IPS-15b (cell line): Measurements from ENCODE around the gene CNTNAP2.
"Not testable (repeated sequence)": the region's sequence is repeated elsewhere in the genome, so short reads cannot be mapped to it uniquely, and the experiment has no call there.

ENCODE experiments used
- H3K27me3 ChIP-seq: one replicate; pipeline ENCODE4 v1.6.1; 2013; ENCODE audit warnings: low read length; ENCODE audit not compliant: control insufficient read depth, insufficient read depth
- H3K36me3 ChIP-seq: one replicate; pipeline ENCODE4 v1.6.1; 2013; ENCODE audit warnings: low read length; ENCODE audit not compliant: control insufficient read depth, insufficient read depth
- H3K4me1 ChIP-seq: one replicate; pipeline ENCODE4 v1.6.1; 2013; ENCODE audit warnings: mild to moderate bottlenecking, low read length; ENCODE audit not compliant: control insufficient read depth, insufficient read depth
- H3K4me3 ChIP-seq: one replicate; pipeline ENCODE4 v1.5.1; 2013; ENCODE audit warnings: low read depth, low read length
- H3K9ac ChIP-seq: one replicate; pipeline ENCODE4 v1.6.1; 2013; ENCODE audit warnings: low read depth, mild to moderate bottlenecking, low read length
- H3K9me3 ChIP-seq: one replicate; pipeline ENCODE4 v1.6.1; 2013; ENCODE audit warnings: mild to moderate bottlenecking, low read length; ENCODE audit not compliant: control insufficient read depth, insufficient read depth

CNTNAP2 gene

DNA sequence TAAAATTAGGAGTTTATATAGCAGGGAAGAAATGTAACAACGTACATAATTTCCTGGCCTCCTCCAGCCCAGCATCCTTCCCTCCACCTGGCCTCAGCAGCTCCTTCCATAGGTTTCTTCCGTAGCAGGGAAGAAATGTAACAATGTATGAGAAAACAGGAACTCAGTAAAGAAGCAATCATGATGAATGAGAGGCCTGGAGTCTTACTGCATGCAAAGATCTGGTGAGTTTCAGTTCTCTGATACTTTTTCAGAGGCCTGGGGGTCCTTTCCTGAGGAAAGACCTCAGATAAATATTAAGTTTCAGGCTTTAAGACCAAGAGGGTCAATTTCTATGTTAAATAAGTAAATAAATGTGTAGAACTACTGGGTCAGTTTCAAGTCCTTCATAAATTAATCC is 2318.3 kb downstream of the CNTNAP2 start:
- H3K9ac ChIP-seq: no peak overlapping the region

DNA sequence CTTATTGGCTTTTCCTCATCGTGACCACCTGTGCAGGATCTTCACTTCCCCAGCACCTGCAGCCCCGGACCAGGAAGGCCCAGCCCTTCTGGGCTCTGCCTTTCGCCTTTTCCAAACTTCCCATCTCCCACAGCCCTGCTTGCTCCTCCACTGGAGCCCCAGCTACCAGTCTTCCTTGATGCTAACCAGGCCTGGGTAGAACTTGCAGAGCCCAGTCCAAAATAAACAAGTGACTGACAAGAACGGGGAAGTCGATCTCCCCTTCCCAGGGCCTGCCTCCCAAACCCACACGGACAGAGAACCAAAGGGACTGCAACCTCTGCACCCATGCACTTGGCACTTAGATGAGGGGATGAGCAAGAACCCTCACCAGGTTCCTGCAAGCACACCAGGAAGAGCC is 2319.1 kb downstream of the CNTNAP2 start:
- Histone ChIP-seq H3K9me3 (no peaks in the 10 kb centered on the region), H3K27me3 (no peaks in the 10 kb centered on the region), H3K4me3 (no peak overlapping the region), H3K4me1 (no peaks in the 10 kb centered on the region), H3K9ac (no peak overlapping the region), H3K36me3 (no peaks in the 10 kb centered on the region)

More for the DNA sequence above, 2318.3 kb downstream of the CNTNAP2 start:
- H3K9me3 ChIP-seq: no peaks in the 10 kb centered on the region
- no peak overlapping the region for H3K4me3 ChIP-seq
- H3K4me1 ChIP-seq: no peaks in the 10 kb centered on the region
- H3K27me3 ChIP-seq: no peaks in the 10 kb centered on the region
- no peaks in the 10 kb centered on the region for H3K36me3 ChIP-seq

DNA sequence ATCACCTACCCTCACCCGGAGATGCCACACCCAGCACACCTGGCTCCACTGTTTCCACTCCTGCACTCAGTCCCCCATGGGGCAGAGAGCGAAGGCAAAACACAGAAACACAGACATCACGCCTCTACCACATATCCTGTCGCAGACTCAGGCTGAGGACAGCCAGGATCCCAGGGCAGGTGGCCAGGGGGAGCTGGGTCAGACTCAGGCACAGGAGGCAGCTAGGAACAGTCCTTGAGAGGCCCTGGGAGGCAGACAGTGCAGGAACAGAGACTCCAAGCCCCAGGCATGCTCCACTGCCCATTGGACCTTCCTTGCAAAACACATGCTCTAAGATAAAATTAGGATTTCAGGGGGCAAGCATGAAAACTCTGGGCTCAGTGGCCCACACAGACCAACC is 2319.5 kb downstream of the CNTNAP2 start:
- no peak overlapping the region for H3K9ac ChIP-seq
- no peaks in the 10 kb centered on the region for H3K4me1 ChIP-seq
- H3K4me3 ChIP-seq: no peak overlapping the region
- H3K27me3 ChIP-seq: no peaks in the 10 kb centered on the region
- H3K36me3 ChIP-seq: no peaks in the 10 kb centered on the region
- H3K9me3 ChIP-seq: no peaks in the 10 kb centered on the region

DNA sequence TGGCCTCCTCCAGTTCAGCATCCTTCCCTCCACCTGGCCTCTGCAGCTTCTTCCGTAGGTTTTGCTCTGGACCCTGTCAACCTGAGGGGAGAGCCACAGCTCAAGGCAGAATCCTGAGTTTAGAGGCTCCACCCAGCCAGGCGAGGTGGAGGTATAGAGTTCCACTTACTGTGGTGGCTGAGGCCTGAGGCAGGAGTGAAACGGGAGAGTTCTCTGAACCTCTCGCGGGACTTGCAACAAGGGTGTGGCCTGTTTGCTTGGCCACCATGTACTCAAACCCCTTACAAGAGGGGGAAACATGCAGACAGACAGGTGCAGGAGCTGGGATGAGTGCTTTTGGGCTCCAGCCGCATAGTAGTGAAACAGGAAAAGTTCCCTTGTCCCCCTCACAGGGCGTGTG is 2320.0 kb downstream of the CNTNAP2 start:
- H3K9me3 ChIP-seq: no peaks in the 10 kb centered on the region
- no peaks in the 10 kb centered on the region for H3K4me1 ChIP-seq
- H3K4me3 ChIP-seq: no peak overlapping the region
- H3K9ac ChIP-seq: no peak overlapping the region
- no peaks in the 10 kb centered on the region for H3K36me3 ChIP-seq
- H3K27me3 ChIP-seq: no peaks in the 10 kb centered on the region

DNA sequence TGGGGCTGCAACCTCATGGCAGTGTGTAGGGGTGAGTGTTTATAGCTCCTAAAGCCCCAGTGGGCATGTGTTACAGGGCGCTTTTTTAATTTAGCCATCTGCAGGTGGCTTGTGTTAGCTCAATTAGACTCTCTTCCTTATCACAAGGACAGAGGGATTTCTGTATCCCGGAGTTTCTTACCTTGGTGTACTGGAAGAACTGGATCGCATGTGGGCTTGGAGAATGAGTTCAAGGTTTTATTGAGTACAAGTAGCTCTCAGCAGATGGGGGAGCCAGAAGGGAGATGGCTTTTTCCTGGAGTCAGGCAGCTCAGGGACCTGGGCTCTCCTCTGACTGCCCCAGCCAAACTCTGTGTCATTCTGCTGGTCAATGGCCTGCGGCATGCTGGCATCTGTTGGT is 2320.4 kb downstream of the CNTNAP2 start:
- no peak overlapping the region for H3K4me3 ChIP-seq
- no peaks in the 10 kb centered on the region for H3K4me1 ChIP-seq
- no peak overlapping the region for H3K9ac ChIP-seq
- H3K27me3 ChIP-seq: no peaks in the 10 kb centered on the region
- no peaks in the 10 kb centered on the region for H3K36me3 ChIP-seq
- no peaks in the 10 kb centered on the region for H3K9me3 ChIP-seq

DNA sequence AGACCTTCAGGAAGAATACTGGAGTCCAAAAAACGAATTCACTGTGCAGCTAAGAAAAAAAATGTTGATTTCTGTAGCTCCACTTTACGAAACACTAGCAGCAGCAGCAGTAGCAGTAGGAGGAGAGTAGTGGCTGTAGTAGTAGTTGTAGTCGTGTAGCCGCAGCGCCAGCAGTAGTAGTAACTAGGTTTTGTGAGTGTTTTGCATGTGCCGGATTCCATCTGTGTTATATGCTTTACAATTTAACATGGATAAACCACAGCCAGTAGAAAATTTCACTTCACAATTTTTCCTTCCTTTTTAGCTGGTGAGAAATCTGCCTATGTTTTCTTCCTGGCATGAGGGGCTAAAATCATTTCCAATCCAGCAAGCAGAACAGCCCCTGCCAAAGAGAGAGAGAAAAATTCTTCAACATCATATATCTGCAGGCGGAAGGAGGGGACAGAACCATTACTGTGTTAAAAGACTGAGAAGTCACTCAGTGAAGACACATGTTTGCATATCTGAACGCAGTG is 2325.6 kb downstream of the CNTNAP2 start:
- Histone ChIP-seq H3K9ac (no peak overlapping the region), H3K27me3 (no peaks in the 10 kb centered on the region), H3K4me1 (no peaks in the 10 kb centered on the region), H3K9me3 (peaks cover 14% of the 10 kb centered on the region), H3K4me3 (no peak overlapping the region), H3K36me3 (peaks cover 5% of the 10 kb centered on the region)

DNA sequence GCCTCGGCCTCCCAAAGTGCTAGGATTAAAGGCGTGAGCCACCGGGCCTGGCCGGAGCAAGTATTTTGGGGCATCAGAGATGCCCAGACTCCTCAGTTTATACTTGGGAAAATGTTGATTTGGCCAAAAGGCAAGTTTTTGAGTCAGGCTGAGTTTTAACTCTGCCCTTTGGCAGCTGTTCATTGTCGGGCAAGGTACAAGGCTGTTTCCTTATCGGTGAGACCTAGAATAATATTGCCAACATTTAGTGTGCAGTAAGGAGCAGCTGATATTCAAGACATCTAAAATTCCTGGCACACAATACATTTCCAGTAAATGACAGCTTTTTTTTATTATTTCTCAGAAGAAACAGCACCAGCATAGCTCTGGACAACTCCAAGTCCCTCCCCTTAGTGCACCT is 2326.3 kb downstream of the CNTNAP2 start:
- H3K4me1 ChIP-seq: no peaks in the 10 kb centered on the region
- H3K9me3 ChIP-seq: peaks cover 14% of the 10 kb centered on the region
- no peak overlapping the region for H3K4me3 ChIP-seq
- peaks cover 5% of the 10 kb centered on the region for H3K36me3 ChIP-seq
- H3K9ac ChIP-seq: no peak overlapping the region
- no peaks in the 10 kb centered on the region for H3K27me3 ChIP-seq

DNA sequence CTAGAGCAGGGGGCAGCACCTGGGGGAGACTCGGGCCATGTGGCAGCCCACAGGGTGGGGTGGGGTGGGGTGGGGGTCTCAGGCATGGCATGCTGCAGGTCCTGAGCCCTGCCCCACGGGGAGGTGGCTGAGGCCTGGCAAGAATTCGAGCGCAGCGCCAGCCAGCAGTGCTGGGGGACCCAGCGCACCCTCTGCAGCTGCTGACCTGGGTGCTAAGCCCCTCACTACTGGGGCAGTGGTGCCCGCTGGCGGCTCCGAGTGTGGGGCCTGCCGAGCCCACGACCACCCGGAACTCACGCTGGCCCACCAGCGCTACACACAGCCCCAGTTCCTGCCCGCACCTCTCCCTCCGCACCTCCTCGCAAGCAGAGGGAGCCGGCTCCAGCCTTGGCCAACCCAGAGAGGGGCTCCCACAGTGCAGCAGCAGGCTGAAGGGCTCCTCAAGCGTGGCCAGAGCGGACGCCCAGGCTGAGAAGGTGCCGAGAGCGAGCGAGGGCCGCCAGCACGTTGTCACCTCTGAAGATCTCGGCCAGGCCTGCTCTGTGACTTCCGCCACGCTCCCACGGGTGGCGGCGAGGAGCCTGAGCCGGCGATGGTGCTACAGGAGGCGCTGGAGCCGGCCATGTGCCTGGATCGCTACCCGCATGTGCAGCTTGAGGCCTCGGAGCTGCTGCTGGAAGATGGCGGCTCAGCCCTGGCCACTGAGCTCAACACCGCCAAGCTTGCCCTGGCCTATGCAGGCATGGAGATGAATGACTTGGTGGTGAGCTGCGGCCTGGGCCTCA is 2328.9 kb downstream of the CNTNAP2 start:
- H3K36me3 ChIP-seq: peaks cover 5% of the 10 kb centered on the region
- H3K27me3 ChIP-seq: no peaks in the 10 kb centered on the region
- no peaks in the 10 kb centered on the region for H3K4me1 ChIP-seq
- no peak overlapping the region for H3K4me3 ChIP-seq
- H3K9ac ChIP-seq: no peak overlapping the region
- peaks cover 14% of the 10 kb centered on the region for H3K9me3 ChIP-seq

DNA sequence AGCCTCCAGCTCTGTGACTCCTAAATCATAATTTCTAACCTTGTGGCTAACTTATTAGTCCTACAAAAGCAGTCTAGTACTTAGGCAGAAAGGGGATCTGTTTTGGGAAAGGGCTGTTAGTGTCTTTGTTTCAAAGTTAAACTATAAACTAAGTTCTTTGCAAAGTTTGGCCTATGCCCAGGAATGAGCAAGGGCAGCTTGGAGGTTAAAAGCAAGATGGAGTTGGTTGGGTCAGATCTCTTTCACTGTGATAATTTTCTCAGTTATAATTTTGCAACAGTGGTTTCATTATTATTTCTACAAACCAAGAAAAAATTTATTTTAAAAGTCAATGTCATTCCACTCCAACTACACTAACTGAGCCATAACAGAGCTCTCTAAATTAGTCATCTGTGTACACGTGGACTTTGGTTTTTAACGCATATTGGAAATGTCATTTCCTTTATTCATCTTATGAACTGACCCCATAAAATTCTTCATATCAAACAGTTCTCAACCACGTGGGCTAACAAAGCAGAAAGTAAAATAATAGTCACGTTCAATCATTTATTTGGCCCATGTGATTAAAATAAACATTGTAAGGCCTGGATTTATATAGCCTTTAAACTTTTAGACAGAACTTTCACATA is 2330.7 kb downstream of the CNTNAP2 start:
- H3K27me3 ChIP-seq: no peaks in the 10 kb centered on the region
- H3K9ac ChIP-seq: no peak overlapping the region
- H3K36me3 ChIP-seq: peaks cover 5% of the 10 kb centered on the region

DNA sequence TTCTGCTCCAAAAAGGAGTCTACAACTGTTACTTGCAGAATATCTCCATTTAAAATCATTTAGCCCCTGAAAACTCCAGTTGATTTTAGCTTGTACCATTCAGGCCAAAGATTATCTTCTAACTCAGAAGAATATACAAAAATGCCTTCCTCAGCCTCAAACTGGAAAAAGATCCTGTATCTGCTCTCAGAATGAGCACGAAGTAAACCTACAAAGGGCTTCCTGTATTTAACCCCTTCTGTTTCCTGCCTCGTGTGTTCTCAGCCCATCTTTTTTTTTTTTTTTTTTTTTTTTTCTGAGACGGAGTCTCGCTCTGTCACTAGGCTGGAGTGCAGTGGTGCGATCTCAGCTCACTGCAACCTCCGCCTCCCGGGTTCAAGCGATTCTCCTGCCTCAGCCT is 2334.9 kb downstream of the CNTNAP2 start:
- H3K27me3 ChIP-seq, H3K4me1 ChIP-seq, H3K9me3 ChIP-seq: not testable (repeated sequence)

More for the DNA sequence above, 2330.7 kb downstream of the CNTNAP2 start:
- peaks cover 14% of the 10 kb centered on the region for H3K9me3 ChIP-seq
- H3K4me1 ChIP-seq: no peaks in the 10 kb centered on the region
- no peak overlapping the region for H3K4me3 ChIP-seq

DNA sequence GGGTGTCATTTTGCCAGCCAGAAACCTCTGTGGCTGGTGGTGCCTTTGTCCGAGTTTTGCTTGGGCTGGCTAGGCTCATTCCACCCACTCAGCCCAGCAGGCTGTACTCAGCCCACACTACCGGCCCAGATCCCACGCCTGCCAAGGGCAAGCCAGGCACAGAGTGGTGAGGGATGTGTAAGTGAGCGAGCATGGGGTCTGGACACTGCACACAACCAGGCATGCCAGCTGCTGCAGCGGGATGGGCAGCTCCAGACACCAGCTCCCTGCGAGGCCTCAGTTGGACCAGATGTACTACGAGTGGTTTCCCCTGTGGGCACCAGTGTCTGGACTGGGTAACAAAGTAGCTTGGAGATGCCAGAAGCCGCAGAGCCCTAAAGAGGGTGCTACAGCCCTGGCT is 2339.8 kb downstream of the CNTNAP2 start:
- Histone ChIP-seq H3K27me3 (no peaks in the 10 kb centered on the region), H3K9me3 (no peaks in the 10 kb centered on the region), H3K4me3 (no peak overlapping the region), H3K36me3 (no peaks in the 10 kb centered on the region), H3K9ac (no peak overlapping the region), H3K4me1 (no peaks in the 10 kb centered on the region)

More for the DNA sequence above, 2334.9 kb downstream of the CNTNAP2 start:
- H3K36me3 ChIP-seq, H3K9ac ChIP-seq, H3K4me3 ChIP-seq: not testable (repeated sequence)

DNA sequence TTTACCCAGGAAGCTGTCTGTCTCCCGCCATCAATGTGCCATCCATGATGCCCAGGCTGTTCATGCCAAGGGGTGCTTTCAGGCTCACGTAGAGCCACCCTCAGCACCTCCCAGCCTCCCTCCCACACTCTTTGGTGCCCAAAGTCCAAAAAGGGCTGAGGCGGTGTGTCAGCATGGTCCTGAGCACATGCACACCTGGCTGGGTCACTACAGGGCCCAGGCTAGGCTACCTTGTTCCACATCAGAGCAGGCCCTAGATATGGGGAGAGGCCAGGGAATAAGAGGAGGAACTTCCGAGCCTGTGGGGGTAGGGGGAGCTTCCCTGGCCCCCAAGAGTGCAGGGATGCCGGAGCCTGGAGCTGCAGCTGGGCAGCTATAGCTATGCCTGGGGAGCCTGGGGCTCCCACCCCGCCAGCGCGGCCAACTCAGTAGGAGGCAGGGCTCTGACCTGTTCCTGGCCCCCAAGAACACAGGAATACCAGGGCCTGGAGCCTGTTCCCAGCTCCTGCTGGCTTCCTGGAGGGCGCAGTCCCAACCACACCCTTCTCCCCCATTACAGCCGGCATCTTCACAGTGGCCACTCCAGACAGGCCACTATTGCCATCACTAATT is 2340.8 kb downstream of the CNTNAP2 start:
- Histone ChIP-seq H3K9me3 (no peaks in the 10 kb centered on the region), H3K4me1 (no peaks in the 10 kb centered on the region), H3K27me3 (no peaks in the 10 kb centered on the region), H3K4me3 (no peak overlapping the region), H3K9ac (no peak overlapping the region), H3K36me3 (no peaks in the 10 kb centered on the region)
